ENCODE measurements around the gene PDHX.

GRCh38 chr11:34999453-34999852 is 83.0 kb downstream of the PDHX start:
- TF ChIP-seq, protein P1, sequence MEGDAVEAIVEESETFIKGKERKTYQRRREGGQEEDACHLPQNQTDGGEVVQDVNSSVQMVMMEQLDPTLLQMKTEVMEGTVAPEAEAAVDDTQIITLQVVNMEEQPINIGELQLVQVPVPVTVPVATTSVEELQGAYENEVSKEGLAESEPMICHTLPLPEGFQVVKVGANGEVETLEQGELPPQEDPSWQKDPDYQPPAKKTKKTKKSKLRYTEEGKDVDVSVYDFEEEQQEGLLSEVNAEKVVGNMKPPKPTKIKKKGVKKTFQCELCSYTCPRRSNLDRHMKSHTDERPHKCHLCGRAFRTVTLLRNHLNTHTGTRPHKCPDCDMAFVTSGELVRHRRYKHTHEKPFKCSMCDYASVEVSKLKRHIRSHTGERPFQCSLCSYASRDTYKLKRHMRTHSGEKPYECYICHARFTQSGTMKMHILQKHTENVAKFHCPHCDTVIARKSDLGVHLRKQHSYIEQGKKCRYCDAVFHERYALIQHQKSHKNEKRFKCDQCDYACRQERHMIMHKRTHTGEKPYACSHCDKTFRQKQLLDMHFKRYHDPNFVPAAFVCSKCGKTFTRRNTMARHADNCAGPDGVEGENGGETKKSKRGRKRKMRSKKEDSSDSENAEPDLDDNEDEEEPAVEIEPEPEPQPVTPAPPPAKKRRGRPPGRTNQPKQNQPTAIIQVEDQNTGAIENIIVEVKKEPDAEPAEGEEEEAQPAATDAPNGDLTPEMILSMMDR (IDR thresholded peaks at IDR 0.05; ENCODE audit: borderline replicate concordance, extremely low read depth, low read length, poor library complexity, severe bottlenecking), result no peak
- TF ChIP-seq EZH2 (IDR thresholded peaks at IDR 0.05; ENCODE audit: borderline replicate concordance, low read depth, low read length, severe bottlenecking), result no peak

Data from DND-41 (cell line).